HG03565 (cell line): ENCODE measurements around the gene ABI3BP.
"Not testable (repeated sequence)": the region's sequence is repeated elsewhere in the genome, so short reads cannot be mapped to it uniquely, and the experiment has no call there.

Source experiments
- ATAC-seq: cut with Tn5 transposase; IDR thresholded peaks from one replicate; pipeline ENCODE4 v1.9.1; 2021; ENCODE audit warnings: mild to moderate bottlenecking, moderate library complexity; ENCODE audit not compliant: unreplicated experiment

ABI3BP gene, protein sequence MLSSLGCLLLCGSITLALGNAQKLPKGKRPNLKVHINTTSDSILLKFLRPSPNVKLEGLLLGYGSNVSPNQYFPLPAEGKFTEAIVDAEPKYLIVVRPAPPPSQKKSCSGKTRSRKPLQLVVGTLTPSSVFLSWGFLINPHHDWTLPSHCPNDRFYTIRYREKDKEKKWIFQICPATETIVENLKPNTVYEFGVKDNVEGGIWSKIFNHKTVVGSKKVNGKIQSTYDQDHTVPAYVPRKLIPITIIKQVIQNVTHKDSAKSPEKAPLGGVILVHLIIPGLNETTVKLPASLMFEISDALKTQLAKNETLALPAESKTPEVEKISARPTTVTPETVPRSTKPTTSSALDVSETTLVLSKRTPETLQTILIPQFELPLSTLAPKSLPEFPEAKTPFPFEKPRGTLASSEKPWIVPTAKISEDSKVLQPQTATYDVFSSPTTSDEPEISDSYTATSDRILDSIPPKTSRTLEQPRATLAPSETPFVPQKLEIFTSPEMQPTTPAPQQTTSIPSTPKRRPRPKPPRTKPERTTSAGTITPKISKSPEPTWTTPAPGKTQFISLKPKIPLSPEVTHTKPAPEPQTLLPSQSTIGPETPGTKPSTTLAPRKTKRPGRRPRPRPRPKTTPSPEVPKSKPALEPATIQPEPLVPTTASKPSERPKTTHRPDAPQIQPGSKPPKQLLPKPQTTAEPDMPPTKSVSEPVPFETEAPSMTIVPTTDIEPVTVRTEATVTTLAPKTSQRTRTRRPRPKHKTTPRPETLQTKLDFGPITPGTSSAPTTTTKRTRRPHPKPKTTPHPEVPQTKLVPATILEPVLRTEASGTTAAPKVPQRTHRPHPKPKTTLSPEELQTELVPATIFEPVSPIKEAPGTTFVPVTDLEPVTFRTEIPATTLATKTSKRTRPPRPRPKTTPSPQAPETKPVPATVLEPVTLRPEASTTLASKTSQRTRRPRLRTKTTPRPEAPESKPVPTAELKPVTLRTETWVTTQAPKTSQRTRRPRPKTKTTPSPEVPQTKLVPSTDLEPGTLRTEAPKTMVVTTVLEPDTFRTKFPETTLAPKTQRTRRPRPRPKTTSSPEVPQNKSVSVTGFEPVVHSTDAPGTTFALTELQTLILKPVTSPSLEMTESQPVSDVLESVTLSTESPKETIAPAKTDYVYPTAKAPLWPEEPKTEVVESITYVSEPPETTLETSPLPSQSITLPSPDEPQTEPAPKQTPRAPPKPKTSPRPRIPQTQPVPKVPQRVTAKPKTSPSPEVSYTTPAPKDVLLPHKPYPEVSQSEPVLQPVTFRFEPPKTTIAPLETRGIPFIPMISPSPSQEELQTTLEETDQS (N-terminal part only)

DNA sequence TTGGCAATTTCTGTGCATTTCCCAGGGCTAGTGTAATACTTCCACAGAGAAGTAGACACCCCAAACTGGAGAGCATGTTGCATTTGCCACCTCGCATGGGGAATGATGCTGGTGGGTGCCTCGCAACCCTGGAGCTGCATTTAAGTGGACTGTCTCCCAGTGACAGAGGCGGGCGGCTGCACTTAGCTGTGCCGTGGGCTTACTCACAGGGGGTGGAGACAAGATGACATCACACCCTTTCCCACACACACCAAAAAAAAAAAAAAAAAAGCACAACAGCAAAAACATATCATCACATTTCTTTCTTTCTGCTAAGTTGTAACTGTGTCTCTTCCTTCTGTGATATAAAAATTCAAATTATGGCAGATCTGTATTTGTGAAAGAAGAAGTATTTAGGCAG lies at the start of gene ABI3BP:
Gene ABI3BP (minus strand): TSS at position 113 of the 400 bp plus-strand sequence. CDS start 37 bp downstream, at position 76.
- ATAC-seq = no peak

DNA sequence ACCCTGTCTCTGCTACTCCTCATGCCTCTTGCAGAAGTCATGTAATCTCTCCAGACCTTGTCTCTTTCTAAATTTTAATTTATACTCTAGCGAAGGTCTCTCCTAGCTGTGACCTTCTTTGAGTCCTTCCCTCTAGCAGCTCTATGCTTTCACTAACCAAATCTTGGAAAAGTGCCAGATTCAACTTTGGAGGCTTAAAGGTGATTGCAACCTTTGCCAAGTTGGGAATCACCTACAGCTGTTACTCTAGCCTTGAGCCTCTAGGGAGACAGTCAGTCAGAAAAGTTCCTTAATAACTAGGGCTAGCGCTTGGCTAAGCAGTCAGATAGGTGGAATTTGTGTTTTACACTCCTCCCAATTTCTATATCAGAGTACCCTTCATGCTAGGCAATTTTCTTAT lies 46.1 kb upstream of the ABI3BP start:
- no peak for ATAC-seq

DNA sequence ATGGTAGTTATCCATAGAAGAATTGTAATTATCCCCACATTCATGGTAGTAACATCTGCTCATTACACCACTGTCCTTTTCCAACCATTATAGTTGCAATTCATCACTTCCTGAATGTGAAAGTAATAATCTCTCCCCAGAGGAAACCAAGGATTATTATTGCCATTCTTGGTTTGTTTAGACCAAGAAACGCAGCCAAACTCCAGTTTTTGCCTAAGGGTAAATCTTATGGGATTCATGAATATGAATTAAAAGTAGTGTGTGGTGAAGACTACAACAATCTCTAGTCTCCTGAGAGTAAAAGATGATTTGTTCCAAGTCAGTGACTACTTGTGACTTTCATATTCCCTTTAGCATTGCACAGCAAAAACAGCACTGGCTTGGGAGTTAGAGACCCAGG lies 45.7 kb upstream of the ABI3BP start:
- no peak for ATAC-seq

DNA sequence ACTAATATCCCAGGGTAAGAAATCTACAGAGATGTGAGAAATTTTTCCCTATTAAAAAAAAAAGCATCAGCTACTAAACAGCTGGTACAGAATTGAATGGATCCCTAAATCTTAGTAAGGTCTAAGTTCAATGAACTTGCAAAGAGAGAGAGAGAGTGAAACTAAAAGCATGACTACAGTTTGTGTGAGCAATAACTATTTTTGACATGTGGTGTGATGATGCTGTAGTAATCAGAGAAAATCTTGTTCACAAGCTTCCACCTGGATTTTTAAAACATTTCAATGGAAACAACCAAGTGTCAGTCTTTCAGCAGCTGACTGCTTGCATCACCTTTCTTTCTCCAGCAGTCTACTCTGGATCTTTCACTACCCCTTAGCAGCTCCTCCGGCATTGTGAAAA lies 45.2 kb upstream of the ABI3BP start:
- ATAC-seq = no peak

DNA sequence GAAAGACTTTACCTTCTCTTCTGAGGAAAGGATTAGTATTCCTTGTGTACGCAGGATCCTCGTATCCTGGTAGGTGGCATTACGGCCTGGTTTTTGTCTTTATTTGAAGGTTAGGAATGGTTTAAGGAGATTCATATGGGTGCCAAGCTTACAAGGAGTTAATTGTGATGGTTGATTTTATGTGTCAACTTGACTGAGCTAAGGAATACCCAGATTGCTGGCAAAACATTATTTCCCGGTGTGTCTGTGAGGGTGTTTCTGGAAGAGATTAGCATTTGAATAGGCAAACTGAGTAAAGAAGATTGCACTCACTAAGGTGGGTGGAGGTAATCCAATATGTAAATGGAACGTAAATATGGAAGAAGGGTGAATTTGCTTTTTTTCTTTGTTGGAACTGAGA lies 44.4 kb upstream of the ABI3BP start:
- no peak for ATAC-seq

DNA sequence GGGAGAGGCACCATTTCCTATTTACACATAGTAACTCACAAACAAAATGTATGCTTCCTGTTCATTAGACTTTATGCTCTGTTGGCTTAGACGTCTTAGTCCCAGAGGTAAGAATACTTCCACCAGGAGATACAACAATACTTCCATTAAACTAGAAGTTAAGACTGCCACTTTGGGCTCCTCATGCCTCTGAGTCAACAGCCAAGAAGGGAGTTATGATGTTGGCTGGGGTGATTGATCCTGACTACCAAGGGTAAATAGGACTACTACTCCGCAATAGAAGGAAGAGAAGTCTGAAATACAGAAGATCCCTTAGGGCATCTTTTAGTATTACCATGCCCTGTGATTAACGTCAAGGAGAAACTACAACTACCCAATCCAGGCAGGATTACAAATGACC lies 43.5 kb upstream of the ABI3BP start:
- ATAC-seq = no peak

DNA sequence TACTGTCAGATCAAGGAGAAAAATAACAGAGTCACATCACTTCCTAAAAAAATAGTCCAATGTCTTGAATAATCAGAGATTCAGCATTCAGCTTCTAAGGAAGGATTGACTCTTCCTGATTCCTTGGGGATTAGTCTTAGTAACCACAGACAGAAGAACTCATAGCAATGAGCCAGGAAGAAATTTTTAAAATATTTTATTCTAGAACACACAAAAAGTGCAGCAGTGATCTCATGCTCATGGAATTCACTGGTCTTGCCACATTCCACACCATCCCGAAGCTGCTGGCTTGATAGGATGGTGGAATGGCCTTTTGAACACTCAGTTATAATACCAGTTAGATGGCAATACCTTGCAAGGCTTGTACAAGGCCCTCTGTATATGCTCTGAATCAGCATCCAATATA lies 43.0 kb upstream of the ABI3BP start:
- no peak for ATAC-seq

DNA sequence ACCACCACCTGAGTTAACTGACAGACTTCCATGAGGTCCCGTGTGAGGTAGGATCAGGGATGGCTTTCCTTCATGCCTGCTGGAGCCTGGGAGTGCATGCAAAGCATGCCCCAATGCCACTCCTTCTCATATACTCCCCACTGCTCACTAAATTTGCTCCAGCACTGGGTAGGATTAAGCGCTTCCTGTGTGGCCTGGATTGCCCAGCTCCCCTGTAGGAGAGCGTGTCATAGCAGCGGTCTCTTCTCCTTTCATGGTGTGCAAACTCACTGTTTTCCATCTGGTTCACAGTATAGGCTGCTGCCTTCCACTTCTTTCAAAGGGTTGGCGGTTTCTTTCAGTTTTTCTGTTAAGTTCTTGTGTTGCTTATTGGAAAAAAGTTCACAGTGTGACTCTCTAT lies 34.1 kb upstream of the ABI3BP start:
- no peak for ATAC-seq

DNA sequence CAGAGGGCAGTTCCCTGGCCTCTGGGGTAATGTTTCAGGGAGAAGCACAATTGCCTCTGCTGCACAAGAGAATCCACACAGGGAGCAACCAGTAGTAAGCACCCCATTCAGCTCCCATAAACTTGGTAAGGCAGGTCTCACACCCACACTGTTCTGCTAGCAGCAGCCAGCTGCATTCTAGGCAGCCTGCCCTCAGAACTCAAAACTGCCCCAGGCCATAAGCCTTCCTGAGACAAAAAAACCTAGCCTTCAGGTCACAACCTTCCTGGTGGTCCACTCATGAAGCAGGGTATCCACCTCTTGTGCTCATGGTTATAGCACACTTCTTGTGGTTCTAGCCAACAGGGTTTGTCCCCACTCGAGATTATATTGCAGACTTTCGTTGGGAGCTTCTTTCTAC lies 33.7 kb upstream of the ABI3BP start:
- ATAC-seq = no peak

DNA sequence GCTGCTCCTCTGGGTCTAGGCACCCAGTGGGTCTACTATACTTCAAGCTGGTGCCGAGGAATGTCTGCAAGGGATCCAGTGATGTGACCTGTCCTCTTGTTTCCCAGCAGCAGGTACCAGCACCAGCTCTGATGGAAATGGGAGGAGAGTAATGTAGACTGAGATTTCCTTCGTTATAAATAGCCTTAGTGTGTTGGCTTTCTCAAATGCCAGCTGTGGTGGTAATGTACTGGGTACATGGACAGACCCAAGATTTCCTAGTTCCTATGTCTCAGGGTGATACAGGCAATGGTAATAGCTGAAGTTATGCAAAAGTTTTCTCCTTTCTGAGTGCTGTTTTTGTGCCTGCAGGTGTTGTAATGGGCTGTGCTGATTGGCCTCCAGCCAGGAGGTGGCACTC lies 33.0 kb upstream of the ABI3BP start:
- ATAC-seq = no peak

DNA sequence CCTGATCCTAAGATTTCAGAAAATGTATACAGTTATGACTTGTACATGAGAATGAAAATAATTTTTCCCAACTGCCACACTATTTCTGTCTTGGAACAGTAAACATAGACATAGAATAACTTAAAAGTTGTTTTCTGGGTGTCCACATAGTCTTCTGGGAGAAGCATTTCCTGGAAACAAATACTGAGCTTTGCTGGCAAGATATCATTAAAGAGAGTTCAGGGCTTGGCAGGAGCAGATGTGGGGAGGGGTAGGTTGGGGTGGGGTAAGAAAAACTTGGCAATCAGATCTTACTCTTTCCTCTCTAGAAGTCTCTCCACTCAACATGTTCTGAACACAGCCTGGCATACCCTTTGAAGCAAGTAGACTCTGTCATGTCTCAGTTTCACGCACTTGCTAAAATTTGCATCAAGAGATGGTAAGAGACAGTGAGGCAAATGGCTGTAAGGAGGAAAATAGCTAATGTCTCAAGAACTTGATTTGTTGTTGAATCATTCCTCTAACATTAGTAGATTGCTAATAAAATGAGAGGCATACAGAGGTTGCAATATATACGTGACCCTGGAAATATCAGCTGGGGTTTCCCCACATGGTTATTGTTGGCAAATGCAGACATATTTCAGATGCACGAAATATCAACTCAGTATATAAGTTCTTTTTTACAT lies 27.3 kb upstream of the ABI3BP start:
- no peak for ATAC-seq

DNA sequence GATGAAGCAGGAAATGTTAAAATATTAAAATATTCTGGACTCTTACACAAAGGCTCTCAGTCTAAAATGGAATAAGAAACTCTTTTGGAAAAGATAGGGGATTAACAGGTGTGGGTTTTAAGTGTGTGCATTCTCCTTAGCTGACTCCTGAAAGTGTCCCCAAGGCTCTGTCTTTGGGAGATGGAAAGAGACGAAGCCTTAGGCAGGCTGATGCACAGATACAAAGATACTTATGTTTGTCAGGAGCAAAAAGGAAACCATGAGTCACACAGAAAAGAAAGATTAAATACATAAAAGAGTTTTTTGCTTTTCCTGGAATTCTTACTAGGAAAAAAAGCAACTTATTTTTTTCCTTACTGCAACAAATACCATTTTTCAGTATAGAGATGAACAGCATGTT lies 23.8 kb upstream of the ABI3BP start:
- no peak for ATAC-seq

DNA sequence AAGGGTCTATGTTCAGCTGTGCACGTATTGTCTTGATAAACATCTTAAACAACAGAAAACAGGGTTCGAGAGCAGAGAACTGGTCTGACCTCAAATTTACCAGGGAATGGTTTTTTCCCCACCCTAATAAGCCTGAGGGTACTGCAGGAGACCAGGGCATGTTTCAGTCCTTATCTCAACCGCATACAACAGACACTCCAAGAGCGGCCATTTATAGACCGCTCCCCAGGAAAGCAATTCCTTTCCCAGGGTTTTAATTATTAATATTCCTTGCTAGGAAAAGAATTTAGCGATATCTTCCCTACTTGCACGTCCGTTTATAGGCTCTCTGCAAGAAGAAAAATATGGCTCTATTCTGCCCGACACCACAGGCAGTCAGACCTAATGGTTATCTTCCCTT lies 19.1 kb upstream of the ABI3BP start:
- not testable (repeated sequence) for ATAC-seq

DNA sequence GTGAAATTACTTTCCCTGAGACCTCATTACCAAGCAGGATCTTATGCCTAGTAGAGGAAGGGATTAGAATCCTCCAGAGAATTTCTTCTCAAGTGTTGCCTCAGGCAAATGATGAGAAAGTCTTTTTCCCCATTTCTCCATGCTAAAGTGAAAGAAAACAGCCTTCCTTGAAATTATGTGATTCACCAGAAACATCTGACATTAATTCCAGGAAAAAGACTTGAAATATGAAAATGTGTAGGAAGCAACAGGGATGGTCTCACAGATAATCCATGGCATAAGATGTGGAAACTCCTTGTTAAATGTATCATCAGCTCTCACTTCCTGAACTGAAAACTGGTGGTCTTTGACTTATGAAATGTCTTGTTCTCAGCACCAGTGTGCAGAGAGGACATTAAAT lies 17.9 kb upstream of the ABI3BP start:
- no peak for ATAC-seq

DNA sequence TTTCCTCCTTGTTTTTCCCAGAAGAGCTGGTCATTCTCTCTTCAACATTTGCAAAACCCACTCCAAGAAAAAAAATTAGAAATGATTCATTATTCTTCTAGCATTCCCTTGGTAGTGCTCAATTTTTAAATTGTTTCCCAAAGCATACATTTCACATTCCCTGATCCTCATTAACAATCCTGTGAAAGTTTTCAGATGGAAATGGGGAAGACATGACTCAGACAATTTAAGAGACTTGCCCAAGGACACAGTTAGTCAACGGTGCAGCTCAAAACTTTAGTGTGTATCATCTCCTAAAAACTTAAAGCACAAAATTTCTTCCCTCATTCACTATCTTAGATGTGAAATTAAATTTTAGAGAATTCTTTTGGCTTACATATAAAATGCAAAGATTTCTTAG lies 17.1 kb upstream of the ABI3BP start:
- no peak for ATAC-seq

DNA sequence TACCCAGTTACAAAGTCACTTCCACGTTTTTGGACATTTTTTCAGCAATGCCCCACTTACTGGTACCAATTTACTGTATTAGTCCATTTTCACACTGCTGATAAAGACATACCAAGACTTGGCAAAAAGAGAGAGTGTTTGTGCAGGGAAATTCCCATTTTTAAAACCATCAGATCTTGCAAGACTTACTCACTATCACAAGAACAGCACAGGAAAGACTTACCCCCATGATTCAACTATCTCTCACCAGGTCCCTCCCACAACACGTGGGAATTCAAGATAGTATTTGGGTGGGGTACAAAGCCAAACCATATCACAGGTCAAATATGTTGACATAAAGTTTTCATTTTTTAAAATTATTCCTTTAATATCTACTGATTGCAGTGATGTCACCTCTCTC lies 16.2 kb upstream of the ABI3BP start:
- ATAC-seq = no peak

DNA sequence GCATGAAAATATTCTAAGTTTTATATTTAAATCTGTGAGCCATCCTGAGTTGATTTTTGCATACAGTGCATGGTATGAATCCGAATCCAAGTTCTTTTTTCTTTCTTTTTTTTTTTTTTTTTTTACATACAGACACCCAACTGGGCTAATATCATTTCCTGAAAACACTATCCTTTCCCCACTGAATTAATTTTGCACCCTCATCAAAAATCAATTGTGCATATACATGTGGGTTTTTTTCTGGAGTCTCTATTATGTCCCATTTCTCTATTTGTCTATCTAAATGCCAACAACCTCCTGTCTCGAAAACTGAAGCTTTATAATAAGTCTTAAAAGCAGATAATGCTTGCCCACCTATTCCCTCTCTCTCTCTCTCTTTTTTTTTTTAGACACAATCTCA lies 5.9 kb upstream of the ABI3BP start:
- ATAC-seq = no peak

DNA sequence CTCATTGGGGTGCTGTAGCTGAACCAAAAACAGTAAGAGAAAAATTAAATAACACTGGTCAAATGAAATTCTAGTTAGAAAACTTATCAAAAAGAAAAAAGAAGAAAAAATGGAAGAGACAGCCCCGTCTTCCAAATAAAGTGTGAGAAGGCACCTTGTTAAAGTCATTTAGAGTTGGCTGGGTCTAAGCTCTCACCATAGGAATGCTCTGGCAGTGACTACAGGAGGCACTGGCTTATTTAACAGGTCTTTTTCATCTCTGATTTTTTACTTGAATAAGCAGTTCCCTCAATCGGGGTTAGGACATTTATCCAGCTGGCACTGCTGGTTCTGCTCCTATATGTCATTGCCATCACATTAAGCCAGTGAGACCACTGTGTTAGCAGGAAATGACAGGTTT lies 1.6 kb upstream of the ABI3BP start:
- no peak for ATAC-seq

DNA sequence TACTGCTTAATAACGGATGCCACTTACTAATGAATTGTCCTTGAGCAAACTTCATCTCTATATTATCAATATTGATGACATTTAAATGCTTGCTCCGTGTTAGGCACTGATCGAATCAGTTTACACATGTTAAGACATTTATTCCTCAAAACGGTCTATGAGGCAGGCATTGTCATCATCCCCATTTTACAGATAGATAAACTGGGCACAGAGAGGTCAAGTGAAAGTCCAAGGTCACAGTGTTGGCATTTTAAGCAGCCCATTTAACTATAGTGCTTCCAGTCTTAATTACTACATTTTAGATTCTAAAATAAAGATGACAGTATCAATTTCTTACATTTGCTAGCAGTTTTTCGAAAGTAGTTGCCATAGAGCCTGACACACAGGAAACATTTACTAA lies 966 bp upstream of the ABI3BP start:
- ATAC-seq = no peak

DNA sequence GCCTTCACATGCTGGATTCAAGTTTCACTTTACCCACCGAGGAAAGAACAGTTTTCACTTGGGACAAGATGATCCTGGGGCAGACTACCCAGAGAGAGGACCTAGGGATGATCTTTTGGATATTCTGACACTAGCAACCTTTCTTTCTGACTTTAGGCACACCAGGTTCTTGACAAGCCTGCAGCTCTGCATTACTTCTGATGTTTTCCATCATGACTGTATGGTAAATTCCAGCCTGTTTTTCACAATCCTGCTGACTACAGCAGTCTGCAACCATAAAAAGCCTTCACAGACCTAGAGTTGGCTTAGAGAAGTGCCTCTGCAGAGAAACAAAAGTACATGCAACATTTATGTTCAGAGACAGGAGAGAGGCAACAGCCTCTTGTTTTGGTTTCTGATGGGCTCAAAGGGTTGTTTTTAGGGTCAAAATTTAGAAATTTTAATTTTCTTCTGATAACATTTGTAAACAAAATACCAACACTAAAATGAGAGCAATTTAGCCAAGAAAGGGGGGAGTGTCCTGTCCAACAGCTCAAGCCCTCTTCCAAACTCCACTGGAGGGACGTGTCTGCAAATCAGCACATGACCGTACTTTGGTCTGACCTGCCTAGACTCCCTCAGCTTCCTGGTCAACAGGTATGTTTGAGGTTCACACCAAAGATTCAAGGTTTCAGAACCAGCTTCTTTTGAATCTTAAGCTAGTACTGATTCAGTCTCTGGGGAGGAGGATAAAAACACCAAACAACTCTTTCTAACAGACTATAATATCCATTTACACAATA lies 799 bp downstream of the ABI3BP start:
- ATAC-seq = no peak
